Sigmoid colon (tissue), 7 donors: ENCODE measurements around the gene TRANK1. TPM values are rescaled to one million over a fixed set of nuclear protein-coding genes. Genes with fewer than 3 reads are reported as not detected.

ENCODE experiments used
- DNase-seq: peaks from one replicate; pipeline ENCODE4 v3.0.0-alpha.2; 2019
- H3K27ac ChIP-seq, 4 donors: fragments of 200-600 bp; sonication (generic); one replicate each; pipeline ENCODE4 v1.5.1; 2016 to 2019; ENCODE audit warnings: mild to moderate bottlenecking in 1 of 4
- H3K27me3 ChIP-seq, 3 donors: fragments of 200-600 bp; sonication (generic); one replicate each; pipeline ENCODE4 v1.5.1; 2019; ENCODE audit warnings: mild to moderate bottlenecking in 1 of 3
- H3K36me3 ChIP-seq, 4 donors: fragments of 200-600 bp; sonication (generic); one replicate each; pipeline ENCODE4 v1.5.1; 2016 to 2019
- H3K4me1 ChIP-seq, 4 donors: fragments of 200-600 bp; sonication (generic); one replicate each; pipeline ENCODE4 v1.5.1; 2017 to 2019
- H3K4me3 ChIP-seq, 4 donors: fragments of 200-600 bp; sonication (generic); one replicate each; pipeline ENCODE4 v1.5.1; 2017 to 2019; ENCODE audit warnings: mild to moderate bottlenecking in 2 of 4, moderate library complexity in 1 of 4
- H3K9me3 ChIP-seq, 4 donors: fragments of 200-600 bp in 3 of 4; sonication (generic) in 3 of 4; one replicate each; pipeline versions ENCODE4 v1.5.1 to v1.6.1; 2013 to 2019
- EP300 ChIP-seq, 4 donors: sonication (generic); formaldehyde crosslinking; IDR thresholded peaks; one replicate each; pipeline ENCODE4 v1.6.1; 2017; ENCODE audit warnings: antibody characterized with exemption in 4 of 4
- POLR2A ChIP-seq, 2 donors: fragments of 450-650 bp; IDR thresholded peaks; one replicate each; pipeline ENCODE4 v1.6.1; 2016; ENCODE audit warnings: antibody characterized with exemption in 2 of 2, mild to moderate bottlenecking in 2 of 2, moderate library complexity in 2 of 2
- POLR2AphosphoS5 ChIP-seq, 4 donors: sonication (generic); formaldehyde crosslinking; IDR thresholded peaks; one replicate each; pipeline ENCODE4 v1.6.1; 2017; ENCODE audit warnings: antibody characterized with exemption in 4 of 4
- WGBS, 2 donors: extraction: QIAGEN DNeasy Blood & Tissue Kit; methylation state at CpG; one replicate each; pipeline ENCODE4 v1.1.7; 2013; 5-methylcytosine and 5-hydroxymethylcytosine counted together
- intact Hi-C: fragments of 100-400 bp; cut with DNase I; formaldehyde crosslinking; loops from one replicate; pipeline ENCODE4 v1.15.1; 2023
- polyA plus RNA-seq, 3 donors: library from polyadenylated mRNA; stranded (reverse); fragments of 200-250 nt; gene quantifications; one replicate each; pipeline ENCODE4 v1.2.3, GENCODE V29; 2013
- total RNA-seq, 4 donors: library from RNA; depleted of rRNA; stranded (reverse); fragments of >200 nt; gene quantifications; one replicate each; pipeline ENCODE4 v1.1.0, GENCODE V29; 2016
- TF ChIP-seq, protein P1 (sequence below), 4 experiments: fragments of 450-650 bp in 3 of 4; fragments of 200-600 bp in 1 of 4; IDR thresholded peaks; one replicate each; pipeline ENCODE4 v1.5.1; 2016 to 2019; ENCODE audit warnings: antibody characterized with exemption in 4 of 4, mild to moderate bottlenecking in 3 of 4, moderate library complexity in 2 of 4
- donor health status: healthy with polysubstance abuse.
- donor health status: Bipolar disorder and iron deficiency.
- donor health status: healthy.

TRANK1 gene
- total and polyA plus RNA-seq, 7 donors, result 8.6 to 36.4 (median 21.7) TPM

DNA sequence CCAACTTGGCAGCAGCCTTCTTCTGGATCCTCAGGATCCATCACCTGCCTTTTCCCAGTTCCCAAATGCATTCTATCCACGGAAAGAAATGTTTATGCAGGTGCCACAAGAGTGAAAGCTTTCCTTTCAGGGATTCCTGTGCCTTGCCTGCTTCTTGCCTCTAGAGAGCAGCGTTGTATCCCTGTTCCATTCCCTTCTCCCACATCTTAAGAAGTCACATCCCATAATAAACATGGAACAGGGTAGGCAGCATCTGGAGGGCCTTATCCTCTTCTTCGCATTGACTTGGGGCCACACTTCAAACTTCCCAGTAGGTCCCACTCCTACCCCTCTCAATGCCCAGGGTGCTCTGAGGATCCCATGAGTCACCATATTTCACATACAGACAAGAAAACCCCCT is 107.8 kb downstream of the TRANK1 start:
- TF ChIP-seq POLR2AphosphoS5 (IDR thresholded peaks at IDR 0.05) (no peak), POLR2A (IDR thresholded peaks at IDR 0.05) (no peak), EP300 (IDR thresholded peaks at IDR 0.05) (no peak)
- TF ChIP-seq, protein P1, sequence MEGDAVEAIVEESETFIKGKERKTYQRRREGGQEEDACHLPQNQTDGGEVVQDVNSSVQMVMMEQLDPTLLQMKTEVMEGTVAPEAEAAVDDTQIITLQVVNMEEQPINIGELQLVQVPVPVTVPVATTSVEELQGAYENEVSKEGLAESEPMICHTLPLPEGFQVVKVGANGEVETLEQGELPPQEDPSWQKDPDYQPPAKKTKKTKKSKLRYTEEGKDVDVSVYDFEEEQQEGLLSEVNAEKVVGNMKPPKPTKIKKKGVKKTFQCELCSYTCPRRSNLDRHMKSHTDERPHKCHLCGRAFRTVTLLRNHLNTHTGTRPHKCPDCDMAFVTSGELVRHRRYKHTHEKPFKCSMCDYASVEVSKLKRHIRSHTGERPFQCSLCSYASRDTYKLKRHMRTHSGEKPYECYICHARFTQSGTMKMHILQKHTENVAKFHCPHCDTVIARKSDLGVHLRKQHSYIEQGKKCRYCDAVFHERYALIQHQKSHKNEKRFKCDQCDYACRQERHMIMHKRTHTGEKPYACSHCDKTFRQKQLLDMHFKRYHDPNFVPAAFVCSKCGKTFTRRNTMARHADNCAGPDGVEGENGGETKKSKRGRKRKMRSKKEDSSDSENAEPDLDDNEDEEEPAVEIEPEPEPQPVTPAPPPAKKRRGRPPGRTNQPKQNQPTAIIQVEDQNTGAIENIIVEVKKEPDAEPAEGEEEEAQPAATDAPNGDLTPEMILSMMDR (IDR thresholded peaks at IDR 0.05), result no peak
- no peak overlapping the region for H3K4me3 ChIP-seq
- H3K36me3 ChIP-seq, result peaks cover 4 to 58% (median 22%) of the 10 kb centered on the region in 4 donors
- intact Hi-C loops, result no loop called here
- H3K4me1 ChIP-seq, result no peaks in the 10 kb centered on the region
- H3K27me3 ChIP-seq, result no peaks in the 10 kb centered on the region
- no peaks in the 10 kb centered on the region for H3K9me3 ChIP-seq
- DNase-seq, result no peak
- H3K27ac ChIP-seq, result no peak overlapping the region
- 69 to 82% methylated on average over 3 of the region's 3 CpGs for WGBS, 2 donors

DNA sequence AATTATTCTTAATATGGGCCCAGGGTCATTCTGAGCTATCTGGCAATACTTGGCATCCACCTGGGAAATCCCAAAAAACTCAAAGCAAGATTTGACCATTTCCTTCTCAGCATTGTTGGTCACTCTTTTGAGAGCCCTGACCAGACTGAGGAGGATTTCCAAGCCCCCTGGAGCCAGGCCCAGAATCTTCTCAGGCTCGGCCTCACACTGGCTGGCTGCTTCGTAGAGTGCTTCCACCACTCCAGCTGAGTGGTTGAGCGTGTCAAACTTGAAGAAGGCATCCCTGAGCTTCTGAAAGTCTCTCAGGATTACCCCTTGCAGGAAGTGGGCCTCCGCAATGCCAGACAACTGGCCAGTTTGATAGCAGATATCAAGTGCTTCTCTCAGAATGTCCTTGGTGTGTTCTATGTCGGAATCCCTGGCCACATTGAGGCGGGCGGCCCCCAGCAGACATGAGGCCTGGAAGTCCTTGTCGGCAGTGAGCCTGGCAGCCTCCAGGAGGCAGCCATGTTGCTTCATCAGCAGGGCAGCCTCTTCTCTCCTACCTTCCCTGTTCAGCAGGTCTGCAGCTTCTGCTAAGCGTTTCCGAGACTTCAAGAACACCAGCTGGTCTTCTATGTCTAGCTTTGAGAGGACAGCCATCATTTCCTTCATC is 111.6 kb downstream of the TRANK1 start:
- Histone ChIP-seq H3K27ac (no peak overlapping the region), H3K4me3 (no peak overlapping the region), H3K9me3 (no peaks in the 10 kb centered on the region), H3K4me1 (no peaks in the 10 kb centered on the region), H3K36me3 (peaks cover 2 to 75% (median 8%) of the 10 kb centered on the region in 4 donors), H3K27me3 (no peaks in the 10 kb centered on the region)
- intact Hi-C loops, result no loop called here
- 95 to 97% methylated on average over 10 of the region's 10 CpGs for WGBS, 2 donors
- TF ChIP-seq, protein P1 (IDR thresholded peaks at IDR 0.05), result no peak
- TF ChIP-seq POLR2A (IDR thresholded peaks at IDR 0.05) (no peak), EP300 (IDR thresholded peaks at IDR 0.05) (no peak), POLR2AphosphoS5 (IDR thresholded peaks at IDR 0.05) (no peak)
- no peak for DNase-seq

DNA sequence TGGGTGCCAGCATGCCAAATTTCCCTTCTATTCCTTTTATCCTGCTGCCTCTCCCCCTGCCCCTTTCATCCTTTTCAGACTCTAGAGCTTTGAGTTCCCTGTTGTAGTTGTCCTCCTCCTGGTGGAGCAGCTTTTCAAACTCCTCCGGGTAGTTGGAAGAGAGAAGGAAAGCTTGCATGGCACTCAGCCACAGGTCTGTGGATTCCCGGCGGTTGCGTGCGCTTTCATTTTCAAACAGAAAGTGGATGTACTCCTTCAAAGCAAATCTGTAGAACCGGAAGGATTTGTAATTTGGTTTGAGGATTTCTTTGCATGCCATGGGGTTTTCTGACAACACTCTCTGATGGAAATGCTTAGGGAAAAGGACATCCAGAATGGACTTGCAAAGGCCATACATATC is 112.4 kb downstream of the TRANK1 start:
- H3K36me3 ChIP-seq, result peaks cover 0 to 76% (median 8%) of the 10 kb centered on the region in 4 donors
- 88% methylated on average over 6 of the region's 6 CpGs for WGBS, 2 donors
- no peak overlapping the region for H3K27ac ChIP-seq

DNA sequence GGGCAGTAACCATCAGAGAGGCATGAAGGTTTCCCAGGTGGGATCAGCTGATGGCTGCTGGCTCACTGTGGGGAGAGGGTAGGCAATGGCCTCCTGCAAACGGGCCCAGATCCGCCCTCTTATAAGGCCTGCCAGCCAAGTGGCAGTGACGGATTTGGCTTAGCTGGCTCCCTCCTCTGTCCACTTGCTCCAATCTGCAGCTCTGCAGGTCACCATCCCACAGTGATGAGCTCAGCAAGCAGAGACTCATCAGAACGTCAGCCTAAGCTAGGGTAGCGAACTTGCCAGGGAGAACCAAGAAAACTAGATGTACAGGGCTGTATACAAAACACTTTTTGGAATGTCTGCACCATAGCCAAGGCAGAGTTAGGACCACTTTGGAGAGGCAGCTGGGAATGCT is 117.7 kb downstream of the TRANK1 start:
- no peak for TF ChIP-seq POLR2A (IDR thresholded peaks at IDR 0.05)
- TF ChIP-seq EP300 (IDR thresholded peaks at IDR 0.05), result no peak
- no peak for TF ChIP-seq POLR2AphosphoS5 (IDR thresholded peaks at IDR 0.05)
- TF ChIP-seq, protein P1 (IDR thresholded peaks at IDR 0.05), result no peak
- Histone ChIP-seq H3K27ac (no peak overlapping the region), H3K36me3 (peaks cover 0 to 60% (median 2%) of the 10 kb centered on the region in 4 donors), H3K4me1 (no peaks in the 10 kb centered on the region), H3K27me3 (no peaks in the 10 kb centered on the region), H3K4me3 (no peak overlapping the region), H3K9me3 (no peaks in the 10 kb centered on the region)
- 91 to 94% methylated on average over 5 of the region's 5 CpGs for WGBS, 2 donors
- DNase-seq, result no peak
- intact Hi-C loops, result no loop called here

More for the DNA sequence above, 112.4 kb downstream of the TRANK1 start:
- Histone ChIP-seq H3K4me1 (no peaks in the 10 kb centered on the region), H3K9me3 (no peaks in the 10 kb centered on the region), H3K4me3 (no peak overlapping the region), H3K27me3 (no peaks in the 10 kb centered on the region)
- no peak for DNase-seq
- intact Hi-C loops, result no loop called here
- no peak for TF ChIP-seq POLR2A (IDR thresholded peaks at IDR 0.05)
- TF ChIP-seq POLR2AphosphoS5 (IDR thresholded peaks at IDR 0.05), result no peak
- no peak for TF ChIP-seq EP300 (IDR thresholded peaks at IDR 0.05)
- TF ChIP-seq, protein P1 (IDR thresholded peaks at IDR 0.05), result no peak

DNA sequence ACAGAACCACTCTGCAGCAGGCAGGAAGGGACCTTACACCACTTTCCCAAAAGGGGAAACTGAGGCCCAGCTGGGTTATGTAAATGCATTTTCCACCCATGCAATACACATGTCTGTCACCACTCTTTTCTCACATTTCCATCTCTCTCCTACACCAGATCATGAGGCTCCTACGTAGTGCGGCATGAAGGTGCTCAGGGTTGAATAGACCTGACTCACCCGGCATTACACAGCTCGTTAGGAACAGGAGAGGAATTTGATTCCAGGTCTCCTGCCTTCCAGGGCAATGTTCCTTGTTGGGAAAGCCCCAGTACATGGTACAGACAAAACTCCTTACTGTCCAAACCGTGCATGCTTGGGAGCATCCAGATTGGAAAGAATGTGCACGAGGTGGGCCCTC is 118.6 kb downstream of the TRANK1 start:
- H3K27ac ChIP-seq, result no peak overlapping the region
- no peaks in the 10 kb centered on the region for H3K4me1 ChIP-seq
- intact Hi-C loops, result no loop called here
- H3K4me3 ChIP-seq, result no peak overlapping the region
- no peaks in the 10 kb centered on the region for H3K27me3 ChIP-seq
- no peak for TF ChIP-seq POLR2AphosphoS5 (IDR thresholded peaks at IDR 0.05)
- no peak for TF ChIP-seq EP300 (IDR thresholded peaks at IDR 0.05)
- no peak for TF ChIP-seq POLR2A (IDR thresholded peaks at IDR 0.05)
- TF ChIP-seq, protein P1 (IDR thresholded peaks at IDR 0.05), result no peak
- WGBS, 2 donors, result 92 to 96% methylated on average over 6 of the region's 6 CpGs
- peaks cover 0 to 52% (median 2%) of the 10 kb centered on the region in 4 donors for H3K36me3 ChIP-seq
- DNase-seq, result no peak
- no peaks in the 10 kb centered on the region for H3K9me3 ChIP-seq
